Vagina (tissue), 2 donors: ENCODE results near the gene RTF2.

Source experiments
- POLR2A ChIP-seq, 2 donors: fragments of 450-650 bp; IDR thresholded peaks; one replicate each; pipeline ENCODE4 v1.6.1; 2017; ENCODE audit warnings: antibody characterized with exemption in 2 of 2, mild to moderate bottlenecking in 2 of 2, moderate library complexity in 2 of 2
- TF ChIP-seq, protein P1 (sequence below), 3 experiments: fragments of 450-650 bp in 2 of 3; fragments of 200-600 bp in 1 of 3; sonication (generic) in 1 of 3; IDR thresholded peaks; one replicate each; pipeline ENCODE4 v1.5.1; 2017 to 2019; ENCODE audit warnings: antibody characterized with exemption in 3 of 3, mild to moderate bottlenecking in 2 of 3, moderate library complexity in 2 of 3

- TF ChIP-seq, protein P1, sequence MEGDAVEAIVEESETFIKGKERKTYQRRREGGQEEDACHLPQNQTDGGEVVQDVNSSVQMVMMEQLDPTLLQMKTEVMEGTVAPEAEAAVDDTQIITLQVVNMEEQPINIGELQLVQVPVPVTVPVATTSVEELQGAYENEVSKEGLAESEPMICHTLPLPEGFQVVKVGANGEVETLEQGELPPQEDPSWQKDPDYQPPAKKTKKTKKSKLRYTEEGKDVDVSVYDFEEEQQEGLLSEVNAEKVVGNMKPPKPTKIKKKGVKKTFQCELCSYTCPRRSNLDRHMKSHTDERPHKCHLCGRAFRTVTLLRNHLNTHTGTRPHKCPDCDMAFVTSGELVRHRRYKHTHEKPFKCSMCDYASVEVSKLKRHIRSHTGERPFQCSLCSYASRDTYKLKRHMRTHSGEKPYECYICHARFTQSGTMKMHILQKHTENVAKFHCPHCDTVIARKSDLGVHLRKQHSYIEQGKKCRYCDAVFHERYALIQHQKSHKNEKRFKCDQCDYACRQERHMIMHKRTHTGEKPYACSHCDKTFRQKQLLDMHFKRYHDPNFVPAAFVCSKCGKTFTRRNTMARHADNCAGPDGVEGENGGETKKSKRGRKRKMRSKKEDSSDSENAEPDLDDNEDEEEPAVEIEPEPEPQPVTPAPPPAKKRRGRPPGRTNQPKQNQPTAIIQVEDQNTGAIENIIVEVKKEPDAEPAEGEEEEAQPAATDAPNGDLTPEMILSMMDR (IDR thresholded peaks at IDR 0.05), result no peak
- no peak for TF ChIP-seq POLR2A (IDR thresholded peaks at IDR 0.05)
These were observed 2.4 kb upstream of the RTF2 start for GRCh38 chr20:56465997-56466396.
